HG02943 (cell line): ENCODE measurements around the gene PARP4.
"Not testable (repeated sequence)": the region's sequence is repeated elsewhere in the genome, so short reads cannot be mapped to it uniquely, and the experiment has no call there.

Source experiments
- ATAC-seq: cut with Tn5 transposase; IDR thresholded peaks from one replicate; pipeline ENCODE4 v1.9.1; 2021; ENCODE audit warnings: mild to moderate bottlenecking, low read depth, moderate library complexity; ENCODE audit not compliant: unreplicated experiment

Gene PARP4

DNA sequence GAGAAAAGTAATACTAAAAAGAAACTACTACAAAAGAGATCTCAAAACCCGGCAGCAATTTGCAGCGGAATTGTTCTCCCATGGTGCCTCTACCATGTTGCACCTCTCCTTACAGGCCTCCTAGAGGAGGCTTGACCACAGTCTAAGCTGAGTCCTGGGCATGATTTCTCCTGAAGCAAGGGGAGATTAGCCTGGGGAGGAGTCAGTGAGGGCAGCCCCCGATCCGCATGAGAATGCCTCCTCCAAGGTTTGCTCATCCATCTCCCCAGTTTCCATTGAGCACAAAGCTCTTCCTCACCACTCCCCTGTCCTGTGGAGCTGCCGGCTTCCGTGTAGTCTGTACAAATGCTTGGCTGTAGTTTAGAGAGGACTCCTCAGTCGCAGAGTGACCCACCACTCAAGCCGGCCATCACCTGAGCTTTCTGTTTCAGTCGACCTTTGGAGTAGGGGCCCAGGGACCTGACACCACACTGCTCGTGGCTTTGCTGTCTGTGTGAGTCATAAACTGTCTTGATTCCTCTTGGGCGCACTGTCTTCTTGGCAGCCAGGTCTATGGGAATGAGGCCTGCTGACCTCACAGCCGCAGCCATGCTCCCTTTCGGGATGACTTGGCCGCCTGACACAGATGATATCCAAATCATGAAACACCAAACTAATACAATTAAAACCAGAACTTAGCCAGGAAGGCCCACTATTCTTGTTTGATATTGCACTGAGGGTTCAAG, 130.9 kb downstream of the PARP4 start:
- no peak for ATAC-seq

DNA sequence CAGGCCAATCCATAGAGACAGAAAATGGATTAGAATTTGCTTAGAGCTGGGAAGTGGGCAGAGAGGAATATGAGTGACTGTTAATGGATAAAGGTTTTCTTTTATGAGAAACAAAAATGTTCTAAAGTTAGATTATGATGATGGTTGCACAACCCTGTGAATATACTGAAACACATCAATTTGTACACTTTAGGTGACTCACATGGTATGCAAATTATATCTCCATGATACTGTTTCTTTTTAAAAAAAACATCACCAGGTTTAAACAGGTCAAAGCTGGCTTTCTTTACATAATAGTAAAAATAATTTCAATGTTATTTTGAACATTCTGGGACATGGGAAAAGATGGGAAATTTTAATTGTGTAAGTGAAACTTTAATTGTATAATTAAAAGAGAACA, 131.7 kb downstream of the PARP4 start:
- not testable (repeated sequence) for ATAC-seq

GRCh38 chr13:24380227-24380626, 132.4 kb downstream of the PARP4 start:
- ATAC-seq: not testable (repeated sequence)

- ATAC-seq: not testable (repeated sequence)
Observed at GRCh38 chr13:24371273-24371672, 141.3 kb downstream of the PARP4 start.
